G401 (cell line): ENCODE measurements around the gene NCAPG2. TPM values are rescaled to one million over a fixed set of nuclear protein-coding genes. Genes with fewer than 3 reads are reported as not detected.
"Not testable (repeated sequence)": the region's sequence is repeated elsewhere in the genome, so short reads cannot be mapped to it uniquely, and the experiment has no call there.

Experiments used
- DNase-seq: peaks from one replicate; pipeline ENCODE4 v3.0.0-alpha.2; 2015; ENCODE audit warnings: low spot score
- in situ Hi-C: cut with HindIII; loops from 2 replicates; pipeline ENCODE4 v1.10.0; 2016; ENCODE audit warnings: low sequenced_read_pairs, mixed read lengths
- total RNA-seq: library from RNA; depleted of rRNA; stranded (reverse); fragments of >200 nt; shearing (Covaris generic); gene quantifications from 2 replicates; pipeline ENCODE4 v1.2.3, GENCODE V29; 2014

NCAPG2 gene
- total RNA-seq, 1 experiment from 2014 or later = 32.3 TPM

DNA sequence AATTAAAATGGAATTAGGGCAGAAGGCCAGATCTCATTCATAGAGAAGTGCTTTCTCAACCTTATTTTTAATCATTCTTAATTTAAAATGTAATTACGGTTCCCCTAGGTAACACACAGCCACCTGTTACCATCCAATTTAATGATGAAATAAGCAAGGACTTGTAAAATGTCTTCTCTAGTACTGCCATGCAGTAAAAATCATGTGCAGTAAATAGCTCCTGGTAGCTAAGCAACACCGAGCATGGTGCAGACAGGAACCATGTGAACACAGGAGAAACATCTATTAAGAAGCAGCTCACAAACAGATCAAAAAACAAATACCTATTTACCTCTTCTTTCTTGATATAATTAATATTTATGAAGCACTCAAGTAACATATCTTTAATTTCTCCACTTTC lies 15.1 kb downstream of the NCAPG2 start:
- DNase-seq = no peak
- in situ Hi-C loops = no loop called here

DNA sequence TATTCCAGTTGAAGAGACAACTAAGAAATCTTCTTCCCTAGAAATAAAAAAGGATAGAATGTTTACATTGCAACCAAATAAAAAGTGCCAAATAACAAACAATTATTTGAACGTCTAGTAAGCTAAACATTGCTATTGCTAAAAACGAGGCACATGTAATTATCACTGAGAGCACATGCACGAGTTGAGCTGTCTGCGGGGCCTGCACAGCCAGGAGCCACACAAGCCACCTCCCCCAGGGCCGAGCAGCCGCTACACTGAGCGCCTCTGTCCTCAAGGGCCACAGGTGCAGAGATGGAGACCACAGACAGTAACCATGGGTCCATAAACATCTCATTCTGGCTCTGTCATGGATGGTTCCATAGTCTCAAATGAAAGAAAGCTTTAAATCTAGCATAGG lies 17.2 kb downstream of the NCAPG2 start:
- in situ Hi-C loops = no loop called here
- DNase-seq = no peak

DNA sequence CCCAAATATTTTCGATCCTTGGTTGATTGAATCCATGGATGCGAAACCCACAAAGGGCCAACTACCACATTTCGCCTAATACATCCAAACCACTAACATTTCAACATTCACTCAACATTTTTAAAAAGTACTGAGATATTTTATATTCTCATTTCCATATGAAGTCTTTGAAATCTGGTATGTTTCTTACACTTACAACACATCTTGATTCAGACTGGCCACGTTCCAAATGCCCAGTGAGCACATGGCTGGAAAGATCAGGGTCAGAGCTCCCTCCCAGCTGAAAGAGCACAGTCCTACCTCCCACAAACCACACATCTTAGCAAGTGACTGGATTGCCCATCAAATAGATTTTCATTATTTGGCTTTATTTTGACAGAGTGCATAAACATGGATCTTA lies 18.9 kb downstream of the NCAPG2 start:
- in situ Hi-C loops = no loop called here

DNA sequence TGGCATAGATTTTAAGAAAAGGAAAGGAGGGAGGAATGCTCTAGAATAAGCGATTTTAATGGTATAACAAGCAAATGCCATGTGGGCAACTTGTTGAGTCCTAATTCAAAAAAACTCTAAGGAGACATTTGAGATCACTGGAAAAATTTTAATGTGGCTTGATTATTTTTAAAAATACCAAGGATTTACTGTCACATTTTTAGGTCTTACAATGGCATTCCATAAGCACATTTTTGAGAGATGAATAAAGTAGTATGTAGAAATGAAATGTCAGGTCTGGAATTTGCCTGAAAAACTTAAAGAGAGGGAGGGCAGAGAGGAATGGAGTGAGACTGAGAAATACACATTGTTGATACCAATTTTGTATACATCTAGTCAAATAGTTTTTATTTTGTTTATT lies 20.3 kb downstream of the NCAPG2 start:
- no peak for DNase-seq
- in situ Hi-C loops = no loop called here

More for the DNA sequence above, 18.9 kb downstream of the NCAPG2 start:
- DNase-seq = no peak

DNA sequence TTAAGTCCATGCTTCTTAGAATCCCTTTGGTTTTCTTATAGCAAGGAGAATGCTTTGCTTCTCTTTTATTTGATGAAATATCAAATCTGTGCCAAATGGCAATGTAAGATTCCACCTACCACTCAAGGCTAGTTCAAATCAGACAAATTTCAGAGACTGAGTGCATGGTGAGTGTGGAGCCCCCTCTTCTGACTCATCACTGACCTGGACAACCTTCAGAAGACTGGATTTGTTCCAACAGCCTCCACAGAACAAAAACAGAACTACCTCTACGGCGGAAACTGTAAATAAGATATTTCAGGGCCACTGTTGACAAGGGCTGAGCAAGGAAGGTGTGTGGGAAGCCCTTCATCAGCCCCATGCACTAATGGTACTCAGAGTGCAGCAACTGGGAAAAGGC lies 21.1 kb downstream of the NCAPG2 start:
- no peak for DNase-seq
- in situ Hi-C loops = no loop called here

- in situ Hi-C loops = no loop called here
- DNase-seq = no peak
These were observed 22.1 kb downstream of the NCAPG2 start for GRCh38 chr7:158682456-158682855.

GRCh38 chr7:158680754-158681153 lies 23.9 kb downstream of the NCAPG2 start:
- in situ Hi-C loops = no loop called here
- DNase-seq = no peak

- in situ Hi-C loops = no loop called here
These were observed 27.7 kb downstream of the NCAPG2 start for GRCh38 chr7:158676906-158677305.

DNA sequence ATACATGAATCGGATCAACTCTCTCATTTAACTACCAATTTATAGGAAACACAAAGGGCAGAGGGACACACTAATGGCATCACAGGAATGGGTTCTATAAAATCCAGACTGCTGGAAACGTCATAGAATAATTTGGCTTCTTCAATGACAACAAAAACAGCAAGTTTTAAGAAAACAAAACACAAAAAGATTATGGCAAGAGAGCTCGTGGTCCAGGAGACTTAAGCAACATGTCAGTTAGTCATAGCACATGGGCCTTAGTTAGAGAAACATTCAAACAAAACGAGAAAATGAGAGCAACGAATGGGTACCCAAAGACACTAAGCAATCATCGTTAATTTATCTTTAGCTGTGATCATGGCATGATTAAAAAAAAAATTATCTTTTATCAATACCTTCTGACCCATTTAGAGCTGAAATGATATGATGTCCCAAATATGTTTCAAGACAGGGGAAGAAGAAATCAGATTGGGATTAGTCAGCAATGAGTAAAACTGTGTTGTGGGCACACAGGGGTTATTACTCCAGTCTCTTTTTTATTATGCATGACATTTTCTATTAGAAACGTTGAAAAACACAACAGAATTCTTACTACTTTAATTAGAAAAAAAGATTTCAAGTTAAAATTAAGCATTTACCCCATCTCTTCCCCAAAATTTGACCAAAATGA lies 28.3 kb downstream of the NCAPG2 start:
- in situ Hi-C loops = no loop called here
- no peak for DNase-seq

More at GRCh38 chr7:158676906-158677305, 27.7 kb downstream of the NCAPG2 start:
- DNase-seq = no peak

DNA sequence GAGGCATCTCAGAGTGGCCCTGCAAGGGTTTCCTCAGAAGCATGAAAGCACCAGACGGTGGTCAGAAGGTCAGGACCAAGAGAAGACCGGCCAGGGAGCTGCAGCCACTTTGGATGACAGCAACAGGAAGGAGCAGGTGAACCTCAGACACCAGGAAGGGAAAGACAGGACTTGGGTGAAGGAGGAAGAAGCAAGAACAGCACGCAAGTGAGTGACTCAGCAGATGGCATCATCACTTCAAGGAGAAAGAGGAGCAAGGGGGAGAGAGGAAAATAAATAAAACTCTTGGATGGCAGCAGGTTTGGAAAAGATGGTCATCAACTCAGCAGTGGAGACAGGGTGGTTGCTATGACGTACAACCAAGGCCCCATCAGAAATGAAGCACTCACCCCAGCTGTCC lies 31.6 kb downstream of the NCAPG2 start:
- no peak for DNase-seq
- in situ Hi-C loops = no loop called here

GRCh38 chr7:158668086-158668485 lies 36.5 kb downstream of the NCAPG2 start:
- DNase-seq, in situ Hi-C loops: not testable (repeated sequence)

DNA sequence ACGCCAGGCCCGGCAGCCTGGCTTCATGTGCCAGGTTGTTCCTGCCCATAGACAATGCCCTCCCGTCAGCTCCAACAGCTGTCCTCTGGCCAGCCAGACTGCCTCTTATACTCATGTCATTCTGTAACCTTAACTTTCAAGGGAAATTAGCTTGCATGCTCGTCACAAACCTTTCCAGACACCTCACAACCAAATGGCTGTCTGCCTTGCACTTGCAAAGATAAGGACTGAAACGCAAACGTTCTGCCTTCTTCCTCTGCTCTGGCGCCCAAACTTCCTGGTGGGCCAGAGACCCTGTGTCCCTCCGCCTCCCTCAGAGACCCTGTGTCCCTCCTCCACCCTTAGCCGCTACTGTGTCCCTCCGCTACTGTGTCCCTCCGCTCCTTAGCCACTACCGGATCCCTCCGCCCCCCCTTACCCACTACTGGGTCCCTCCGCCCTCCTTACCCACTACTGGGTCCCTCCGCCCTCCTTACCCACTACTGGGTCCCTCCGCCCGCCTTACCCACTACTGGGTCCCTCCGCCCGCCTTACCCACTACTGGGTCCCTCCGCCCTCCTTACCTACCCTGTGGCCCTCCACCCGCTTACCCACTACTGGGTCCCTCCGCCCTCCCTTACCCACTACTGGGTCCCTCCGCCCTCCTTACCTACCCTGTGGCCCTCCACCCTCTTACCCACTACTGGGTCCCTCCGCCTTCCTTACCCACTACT lies 37.5 kb downstream of the NCAPG2 start:
- DNase-seq, in situ Hi-C loops: not testable (repeated sequence)

DNA sequence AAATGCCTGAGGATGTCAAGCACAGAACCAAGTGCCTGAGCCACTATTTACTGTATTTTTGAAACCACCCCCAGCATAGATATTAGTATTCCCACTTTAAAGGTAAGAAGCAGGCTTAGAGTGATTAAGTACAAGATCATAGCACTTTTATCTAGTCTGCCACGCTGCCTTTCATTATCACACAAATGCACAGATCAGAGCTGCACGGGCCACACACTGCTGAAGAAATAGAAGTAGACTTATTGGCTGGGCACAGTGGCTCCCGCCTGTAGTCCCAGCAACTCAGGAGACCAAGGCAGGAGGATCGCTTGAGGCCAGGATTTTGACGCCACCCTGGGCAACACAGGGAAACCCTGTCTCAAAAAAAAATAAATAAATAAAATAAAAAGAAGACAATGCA lies 38.2 kb downstream of the NCAPG2 start:
- in situ Hi-C loops = no loop called here
- no peak for DNase-seq

GRCh38 chr7:158664406-158664805 lies 40.2 kb downstream of the NCAPG2 start:
- DNase-seq = no peak
- in situ Hi-C loops = no loop called here

GRCh38 chr7:158663428-158663741 lies 41.2 kb downstream of the NCAPG2 start:
- in situ Hi-C loops = no loop called here
- no peak for DNase-seq

- no peak for DNase-seq
- in situ Hi-C loops = no loop called here
These were observed 41.8 kb downstream of the NCAPG2 start for GRCh38 chr7:158662610-158663427.

GRCh38 chr7:158658475-158658874 lies 46.1 kb downstream of the NCAPG2 start:
- in situ Hi-C loops = no loop called here
- DNase-seq = no peak

- in situ Hi-C loops = no loop called here
- DNase-seq = no peak
These were observed 47.3 kb downstream of the NCAPG2 start for GRCh38 chr7:158657189-158657746.

GRCh38 chr7:158655931-158656441 lies 48.6 kb downstream of the NCAPG2 start:
- in situ Hi-C loops = no loop called here
- no peak for DNase-seq

DNA sequence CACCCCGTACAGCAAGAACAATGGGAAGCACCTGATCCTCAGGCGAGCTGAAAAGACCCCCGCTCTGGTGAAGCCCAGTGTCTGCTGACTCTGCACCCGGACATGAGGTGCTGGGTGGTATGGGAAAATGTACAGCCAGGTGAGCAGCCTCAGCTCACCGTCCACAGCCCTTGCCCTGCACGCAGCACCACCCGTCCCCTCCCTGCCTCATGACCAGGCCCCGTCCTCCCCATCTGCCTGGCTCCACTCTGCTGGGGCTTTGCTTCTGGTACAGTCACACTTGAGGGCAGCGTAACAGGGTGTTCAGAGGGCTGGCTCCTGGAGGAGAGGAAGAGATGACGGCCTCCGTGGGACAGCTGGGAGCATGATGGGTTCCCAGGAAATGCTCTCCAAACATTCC lies 49.1 kb downstream of the NCAPG2 start:
- in situ Hi-C loops = no loop called here
- no peak for DNase-seq
